HUES48 (cell line): ENCODE measurements around the gene CRISPLD2.

Source experiments
- H3K27ac ChIP-seq: one replicate; pipeline ENCODE4 v1.7.0; 2013; ENCODE audit warnings: low read depth, low read length, inconsistent platforms
- H3K27me3 ChIP-seq: 2 replicates; pipeline ENCODE4 v1.6.1; 2013; ENCODE audit warnings: mild to moderate bottlenecking, low read length; ENCODE audit not compliant: control insufficient read depth, insufficient read depth
- H3K36me3 ChIP-seq: 2 replicates; pipeline ENCODE4 v1.6.1; 2013; ENCODE audit warnings: low read length; ENCODE audit not compliant: control insufficient read depth, insufficient read depth
- H3K4me1 ChIP-seq: 2 replicates; pipeline ENCODE4 v1.6.1; 2013; ENCODE audit warnings: mild to moderate bottlenecking, low read length; ENCODE audit not compliant: control insufficient read depth, insufficient read depth
- H3K4me3 ChIP-seq: 2 replicates; pipeline ENCODE4 v1.5.1; 2013; ENCODE audit warnings: mild to moderate bottlenecking, low read depth, low read length
- H3K9ac ChIP-seq: 2 replicates; pipeline ENCODE4 v1.6.1; 2013; ENCODE audit warnings: mild to moderate bottlenecking, low read depth, low read length, moderate library complexity
- H3K9me3 ChIP-seq: 2 replicates; pipeline ENCODE4 v1.6.1; 2013; ENCODE audit warnings: low read length; ENCODE audit not compliant: control insufficient read depth, insufficient read depth

Gene CRISPLD2

DNA sequence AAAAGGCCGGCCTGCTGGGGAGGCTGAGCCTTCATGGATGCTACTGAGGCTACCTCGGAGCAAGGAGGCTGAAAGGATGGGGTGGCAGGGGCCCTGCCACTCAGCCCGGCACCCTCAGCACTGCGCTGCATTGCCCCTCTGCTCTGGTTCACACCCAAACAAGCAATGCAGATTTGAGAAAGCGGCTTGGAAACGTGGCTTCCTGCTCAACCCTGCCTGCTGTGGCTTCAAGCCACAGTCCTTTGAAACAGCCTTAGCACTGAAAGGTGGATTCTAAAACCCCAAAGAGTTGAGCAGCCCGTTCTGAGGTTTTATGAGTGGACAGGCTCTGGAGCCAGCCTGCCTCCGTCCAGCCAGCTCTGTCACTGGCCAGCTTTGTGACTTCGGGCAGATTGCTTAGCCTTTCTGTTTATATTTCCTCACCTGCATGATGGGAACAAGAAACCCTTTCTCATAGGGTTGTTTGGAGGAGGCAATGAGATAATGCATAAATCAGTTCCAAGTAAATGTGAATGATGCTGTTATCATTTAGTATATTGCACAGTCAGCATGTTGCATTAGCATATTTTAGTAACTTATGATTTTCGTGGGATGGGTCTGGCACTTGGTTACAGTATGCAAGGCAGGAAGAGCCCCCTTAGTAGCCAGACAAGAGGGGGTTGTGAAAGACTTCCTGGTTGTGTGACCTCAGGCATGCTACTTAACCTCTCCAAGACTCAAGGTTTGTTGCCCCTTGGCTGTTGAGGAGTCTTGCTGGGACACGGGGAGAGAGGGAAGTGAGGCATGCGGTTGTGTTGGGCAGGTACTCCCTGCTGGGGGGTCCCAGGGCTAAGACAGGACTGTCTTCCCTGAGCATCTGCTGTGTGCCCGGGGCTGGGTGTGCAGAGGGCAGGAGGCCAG lies 23.6 kb downstream of the CRISPLD2 start:
- Histone ChIP-seq H3K27ac (no peak overlapping the region), H3K36me3 (no peaks in the 10 kb centered on the region), H3K9me3 (no peaks in the 10 kb centered on the region), H3K4me3 (no peak overlapping the region), H3K27me3 (peaks cover 34% of the 10 kb centered on the region), H3K9ac (no peak overlapping the region), H3K4me1 (peaks cover 49% of the 10 kb centered on the region)

DNA sequence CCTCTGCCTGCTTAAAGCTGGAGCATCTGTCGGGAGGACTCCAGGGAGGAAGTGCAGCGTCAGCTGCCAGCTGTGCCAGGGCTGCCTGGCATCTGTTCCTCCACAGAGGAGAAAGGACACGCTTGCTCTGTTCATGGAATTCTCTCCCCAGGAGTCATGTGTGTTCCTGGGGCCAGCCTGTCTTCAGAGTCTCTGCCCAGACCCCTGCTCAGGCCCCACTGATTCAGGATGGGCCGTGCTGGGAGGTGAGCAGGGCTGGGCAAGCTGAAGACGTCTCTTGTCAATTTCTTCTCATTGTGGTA lies 24.2 kb downstream of the CRISPLD2 start:
- Histone ChIP-seq H3K27me3 (peaks cover 34% of the 10 kb centered on the region), H3K9ac (no peak overlapping the region), H3K4me3 (no peak overlapping the region), H3K36me3 (no peaks in the 10 kb centered on the region), H3K4me1 (peaks cover 50% of the 10 kb centered on the region), H3K27ac (no peak overlapping the region), H3K9me3 (no peaks in the 10 kb centered on the region)

DNA sequence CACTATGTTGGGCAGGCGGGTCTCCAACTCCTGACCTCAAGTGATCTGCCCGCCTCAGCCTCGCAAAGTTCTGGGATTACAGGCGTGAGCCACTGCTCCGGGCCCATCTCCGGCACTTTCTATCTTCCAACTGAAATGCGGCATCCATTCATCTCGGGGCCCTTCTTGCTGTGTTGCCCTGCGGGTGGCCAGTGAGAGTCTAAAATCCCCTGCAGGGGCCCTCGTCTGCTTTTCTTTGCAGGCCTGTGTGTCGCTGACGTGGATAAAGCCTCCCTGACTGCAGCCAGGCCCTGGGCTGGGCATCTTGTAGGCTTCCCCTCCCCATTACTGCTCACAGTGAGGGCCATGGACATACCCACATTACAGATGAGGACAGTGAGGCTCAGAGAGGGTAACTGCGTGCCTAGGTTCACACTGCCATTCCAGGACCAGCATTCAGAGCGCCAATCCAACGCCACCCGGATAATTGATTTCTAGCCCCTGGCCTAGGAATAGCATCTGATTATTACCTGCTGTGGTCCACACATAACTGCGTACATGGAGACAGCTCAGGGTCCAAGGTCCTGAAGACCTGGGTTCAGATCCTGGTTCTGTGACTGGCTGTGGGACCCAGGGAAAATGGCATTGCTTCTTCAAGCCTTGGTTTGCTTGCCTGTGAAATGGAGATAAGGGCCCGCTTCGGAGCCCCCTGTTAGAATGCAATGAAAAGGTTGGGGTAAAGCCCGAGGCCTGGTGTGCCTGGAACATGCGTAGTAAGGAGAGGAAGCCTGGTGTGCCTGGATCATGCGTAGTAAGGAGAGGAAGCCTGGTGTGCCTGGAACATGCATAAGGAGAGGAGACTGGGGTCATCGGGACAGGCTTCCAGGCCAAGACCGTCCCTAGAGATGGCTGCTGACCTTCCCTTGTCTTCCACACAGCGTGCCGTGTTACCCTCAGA lies 25.0 kb downstream of the CRISPLD2 start:
- Histone ChIP-seq H3K27ac (no peak overlapping the region), H3K27me3 (peaks cover 34% of the 10 kb centered on the region), H3K36me3 (no peaks in the 10 kb centered on the region), H3K4me1 (peaks cover 50% of the 10 kb centered on the region), H3K9ac (no peak overlapping the region), H3K9me3 (no peaks in the 10 kb centered on the region), H3K4me3 (no peak overlapping the region)

DNA sequence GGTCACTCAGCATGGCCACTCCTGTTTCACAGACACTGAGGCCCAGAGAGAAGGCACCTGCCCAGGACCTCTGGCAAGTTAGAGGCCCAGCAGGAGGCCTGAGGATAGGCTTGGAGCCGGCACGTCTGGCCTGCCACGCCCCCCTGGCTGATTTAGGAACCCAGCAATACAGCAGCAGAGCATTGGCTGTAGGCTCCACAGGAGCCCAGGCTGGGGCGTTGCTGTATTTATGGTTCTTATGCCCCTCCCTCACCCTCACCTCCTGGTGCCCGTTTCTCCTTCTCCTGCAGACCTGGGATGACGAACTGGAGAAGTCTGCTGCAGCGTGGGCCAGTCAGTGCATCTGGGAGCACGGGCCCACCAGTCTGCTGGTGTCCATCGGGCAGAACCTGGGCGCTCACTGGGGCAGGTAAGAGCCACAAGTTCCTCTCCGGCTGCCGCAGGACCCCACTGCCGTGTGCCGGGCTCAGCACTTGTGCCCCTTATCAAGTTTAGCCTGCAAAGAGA lies 25.8 kb downstream of the CRISPLD2 start:
- Histone ChIP-seq H3K4me1 (peaks cover 50% of the 10 kb centered on the region), H3K27ac (no peak overlapping the region), H3K27me3 (peaks cover 34% of the 10 kb centered on the region), H3K36me3 (no peaks in the 10 kb centered on the region), H3K4me3 (no peak overlapping the region), H3K9me3 (no peaks in the 10 kb centered on the region), H3K9ac (no peak overlapping the region)

DNA sequence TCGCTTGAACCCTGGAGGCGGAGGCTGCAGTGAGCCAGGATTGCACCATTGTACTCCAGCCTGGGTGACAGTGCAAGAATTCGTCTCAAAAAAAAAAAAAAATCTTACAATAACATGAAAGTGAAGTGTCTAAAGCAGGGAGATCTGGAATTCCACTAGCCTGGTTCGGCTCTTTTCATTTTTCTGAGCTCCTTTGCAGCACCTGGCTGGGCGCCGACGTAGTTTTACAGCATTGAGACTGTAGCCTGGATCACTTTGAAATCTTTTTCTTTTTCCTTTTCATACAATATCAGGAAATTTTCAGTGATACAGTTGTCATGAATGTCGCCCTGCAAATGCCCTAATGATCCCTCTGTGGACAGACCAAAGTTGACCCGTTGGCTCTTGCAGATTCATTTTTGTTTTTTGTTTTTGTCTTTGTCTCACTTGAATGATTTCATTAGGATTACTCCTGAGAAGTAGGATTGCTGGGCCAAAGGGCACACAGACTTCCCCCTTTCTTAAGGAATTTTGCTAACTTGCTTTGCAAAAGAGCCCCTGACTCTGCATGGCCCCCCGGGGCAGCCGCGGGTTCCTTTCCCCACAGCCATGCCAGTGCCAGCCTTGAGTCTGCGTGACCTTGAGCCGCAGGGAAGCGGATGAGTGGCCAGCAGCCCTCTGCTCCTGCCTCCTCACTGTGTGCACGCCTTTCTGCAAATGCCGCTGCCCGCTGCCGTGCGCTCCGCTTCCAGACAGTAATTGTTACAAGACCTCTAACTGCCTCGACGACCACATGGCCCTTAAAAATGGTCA lies 28.0 kb downstream of the CRISPLD2 start:
- Histone ChIP-seq H3K4me3 (no peak overlapping the region), H3K9me3 (no peaks in the 10 kb centered on the region), H3K4me1 (peaks cover 39% of the 10 kb centered on the region), H3K9ac (no peak overlapping the region), H3K36me3 (no peaks in the 10 kb centered on the region), H3K27me3 (peaks cover 33% of the 10 kb centered on the region), H3K27ac (peak overlapping the region; percentile 5)

DNA sequence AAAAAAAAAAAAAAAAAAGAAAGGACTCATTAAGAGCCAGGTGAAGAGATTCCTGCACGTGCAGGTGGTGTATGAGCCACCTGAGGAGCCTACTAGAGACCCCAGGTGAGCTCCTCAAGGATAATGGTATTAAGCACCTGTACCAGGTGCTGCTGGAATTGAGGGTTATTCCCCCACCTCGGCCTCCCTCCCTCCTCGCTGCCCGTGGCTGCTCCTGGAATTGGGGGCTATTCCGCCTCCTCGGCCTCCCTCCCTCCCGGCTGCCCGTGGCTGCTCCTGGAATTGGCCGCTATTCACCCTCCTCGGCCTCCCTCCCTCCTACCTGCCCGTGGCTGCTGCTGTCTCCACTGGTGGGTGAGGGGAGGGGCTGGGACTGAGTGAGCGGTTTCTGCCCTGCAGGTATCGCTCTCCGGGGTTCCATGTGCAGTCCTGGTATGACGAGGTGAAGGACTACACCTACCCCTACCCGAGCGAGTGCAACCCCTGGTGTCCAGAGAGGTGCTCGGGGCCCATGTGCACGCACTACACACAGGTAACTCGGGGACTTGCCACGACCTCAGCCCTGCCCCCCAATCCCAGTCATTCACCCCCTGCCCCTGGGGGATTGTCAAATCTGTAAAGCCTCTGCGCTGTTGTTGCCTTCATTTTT lies 29.3 kb downstream of the CRISPLD2 start:
- no peak overlapping the region for H3K27ac ChIP-seq
- no peaks in the 10 kb centered on the region for H3K36me3 ChIP-seq
- H3K9ac ChIP-seq, result no peak overlapping the region
- H3K4me1 ChIP-seq, result peaks cover 26% of the 10 kb centered on the region
- H3K27me3 ChIP-seq, result peaks cover 20% of the 10 kb centered on the region
- no peaks in the 10 kb centered on the region for H3K9me3 ChIP-seq
- H3K4me3 ChIP-seq, result no peak overlapping the region

DNA sequence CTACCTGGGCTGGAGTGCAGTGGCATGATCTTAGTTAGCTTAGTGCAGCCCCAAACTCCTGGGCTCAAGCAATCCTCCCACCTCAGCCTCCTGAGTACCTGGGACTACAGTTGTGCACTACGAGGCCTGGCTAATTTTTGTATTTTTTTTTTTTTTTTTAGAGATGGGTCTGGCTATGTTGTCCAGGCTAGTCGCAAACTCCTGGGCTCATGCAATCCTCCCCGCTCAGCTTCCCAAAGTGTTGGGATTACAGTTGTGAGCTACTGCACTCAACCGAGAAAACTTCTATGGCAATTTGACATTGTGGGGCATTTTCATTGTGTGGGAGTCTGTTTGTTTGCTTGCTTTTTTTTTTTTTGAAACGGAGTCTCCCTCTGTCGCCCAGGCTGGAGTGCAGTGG lies 30.0 kb downstream of the CRISPLD2 start:
- Histone ChIP-seq H3K9me3 (no peaks in the 10 kb centered on the region), H3K4me3 (no peak overlapping the region), H3K36me3 (no peaks in the 10 kb centered on the region), H3K27ac (no peak overlapping the region), H3K9ac (no peak overlapping the region), H3K4me1 (peaks cover 22% of the 10 kb centered on the region), H3K27me3 (peaks cover 17% of the 10 kb centered on the region)

DNA sequence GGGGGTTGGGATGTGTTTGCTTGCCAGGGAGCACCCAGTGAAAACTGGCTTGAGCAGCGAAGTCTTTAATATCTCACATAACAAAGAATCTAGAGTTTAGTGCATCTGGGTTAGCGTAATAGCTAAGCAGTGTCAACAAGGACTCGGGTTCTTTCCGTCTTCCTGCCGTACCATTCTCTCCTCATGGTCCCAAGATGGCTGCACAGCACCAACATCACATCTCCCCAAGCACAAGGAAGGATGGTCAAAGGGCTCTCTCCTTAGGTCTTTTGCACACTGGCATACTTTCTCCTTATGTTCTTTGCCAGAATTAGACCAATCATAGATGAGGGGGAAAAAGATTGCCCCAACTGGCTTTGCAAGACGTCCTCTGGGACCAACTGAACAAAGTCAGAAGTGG lies 30.9 kb downstream of the CRISPLD2 start:
- H3K36me3 ChIP-seq, result no peaks in the 10 kb centered on the region
- H3K9ac ChIP-seq, result no peak overlapping the region
- H3K4me1 ChIP-seq, result peaks cover 12% of the 10 kb centered on the region
- no peaks in the 10 kb centered on the region for H3K9me3 ChIP-seq
- H3K4me3 ChIP-seq, result no peak overlapping the region
- peaks cover 7% of the 10 kb centered on the region; the same call in 1 of the 2 replicates for H3K27me3 ChIP-seq
- no peak overlapping the region for H3K27ac ChIP-seq

DNA sequence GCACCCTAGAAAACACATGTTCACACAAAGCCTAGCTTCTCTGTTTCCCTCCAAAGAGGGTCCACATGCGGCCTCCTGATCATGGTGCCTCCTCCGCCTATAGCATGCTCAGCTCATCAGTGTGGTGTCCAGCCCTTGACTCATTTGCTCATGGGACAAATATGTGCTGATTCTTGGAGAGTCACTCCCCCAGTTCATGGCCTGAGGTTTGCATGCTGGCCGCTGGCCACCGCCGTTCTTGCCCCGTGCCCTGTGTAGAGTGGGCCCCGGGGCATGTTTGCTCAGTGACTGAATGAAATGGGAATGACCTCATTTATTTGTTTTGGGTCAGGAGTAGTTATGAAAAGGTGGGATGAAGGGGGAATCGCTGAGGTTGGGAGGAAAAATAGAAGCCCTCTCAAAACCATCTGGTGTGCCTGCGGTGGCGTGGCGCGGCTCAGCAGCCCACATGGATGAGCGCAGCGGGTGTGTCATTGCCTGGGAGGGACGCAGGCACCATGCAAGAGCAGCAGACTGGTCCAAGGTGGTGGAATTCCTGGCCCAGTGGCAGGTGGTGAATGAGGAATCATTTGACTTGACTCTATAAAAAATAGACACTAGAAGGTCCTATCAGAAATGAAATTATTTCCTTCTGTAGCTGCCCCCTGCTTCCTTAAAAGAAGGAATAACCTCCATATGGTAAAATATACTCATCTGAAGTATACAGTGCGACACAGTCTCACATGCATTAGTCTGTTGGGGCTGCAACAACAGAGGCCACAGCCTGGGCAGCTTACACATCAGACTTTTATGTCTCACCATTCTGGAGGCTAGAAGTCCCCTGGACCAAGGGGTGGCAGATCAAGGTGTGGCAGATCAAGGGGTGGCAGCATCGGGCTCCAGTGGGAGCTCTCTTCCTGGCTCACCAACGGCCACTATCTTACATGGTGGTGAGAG lies 31.7 kb downstream of the CRISPLD2 start:
- Histone ChIP-seq H3K27me3 (peaks cover 6% of the 10 kb centered on the region; the same call in 1 of the 2 replicates), H3K4me3 (no peak overlapping the region), H3K9me3 (no peaks in the 10 kb centered on the region), H3K27ac (no peak overlapping the region), H3K36me3 (no peaks in the 10 kb centered on the region), H3K9ac (no peak overlapping the region), H3K4me1 (peaks cover 10% of the 10 kb centered on the region)
